ENCODE data around the gene JAKMIP1. TPM values are rescaled to one million over a fixed set of nuclear protein-coding genes. Genes with fewer than 3 reads are reported as not detected.

The JAKMIP1 gene
- total RNA-seq, 6 donors from 2014 or later: 0.40 to 6.8 (median 1.0) TPM

DNA sequence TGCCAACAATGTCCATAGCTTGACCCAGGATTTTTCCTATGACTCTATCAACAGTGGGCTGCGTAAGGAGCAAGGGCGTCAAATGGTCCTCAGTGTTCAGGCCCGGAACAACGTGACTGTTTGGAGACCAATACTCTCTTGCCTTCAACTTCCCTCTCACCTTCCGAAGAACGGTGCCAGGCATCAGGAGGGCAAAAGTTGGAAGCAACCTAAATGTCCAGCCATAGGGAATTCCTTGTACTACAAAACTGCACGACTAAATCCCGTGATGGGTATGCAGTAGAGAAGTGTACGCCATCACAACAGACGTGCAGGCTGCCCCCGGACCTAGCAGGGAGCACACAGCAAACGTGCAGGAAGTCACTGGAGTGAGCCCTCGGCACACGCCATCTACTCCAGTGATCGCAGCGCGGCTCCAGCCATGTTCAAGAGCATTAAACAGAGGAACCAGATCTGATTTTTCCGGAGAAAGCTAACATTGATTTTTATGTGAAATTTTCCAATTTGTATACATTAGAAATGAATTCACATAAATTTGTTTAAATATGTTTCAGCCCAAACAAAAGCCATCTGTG, 79.0 kb downstream of the JAKMIP1 start:
- H3K36me3 ChIP-seq: no peaks in the 10 kb centered on the region
- DNase-seq (no peak), ATAC-seq (ENCODE audit: low FRiP score in 2 of 2) (no peak)
- H3K27ac ChIP-seq: no peak overlapping the region
- no peaks in the 10 kb centered on the region for H3K27me3 ChIP-seq
- H3K4me1 ChIP-seq: no peaks in the 10 kb centered on the region
- no peak overlapping the region for H3K4me3 ChIP-seq
- WGBS, 2 donors: 85 to 94% methylated on average over 18 of the region's 18 CpGs
- TF ChIP-seq POLR2A (IDR thresholded peaks at IDR 0.05) (no peak), POLR2AphosphoS5 (IDR thresholded peaks at IDR 0.05) (no peak), EP300 (IDR thresholded peaks at IDR 0.05) (no peak)
- TF ChIP-seq, protein P1, sequence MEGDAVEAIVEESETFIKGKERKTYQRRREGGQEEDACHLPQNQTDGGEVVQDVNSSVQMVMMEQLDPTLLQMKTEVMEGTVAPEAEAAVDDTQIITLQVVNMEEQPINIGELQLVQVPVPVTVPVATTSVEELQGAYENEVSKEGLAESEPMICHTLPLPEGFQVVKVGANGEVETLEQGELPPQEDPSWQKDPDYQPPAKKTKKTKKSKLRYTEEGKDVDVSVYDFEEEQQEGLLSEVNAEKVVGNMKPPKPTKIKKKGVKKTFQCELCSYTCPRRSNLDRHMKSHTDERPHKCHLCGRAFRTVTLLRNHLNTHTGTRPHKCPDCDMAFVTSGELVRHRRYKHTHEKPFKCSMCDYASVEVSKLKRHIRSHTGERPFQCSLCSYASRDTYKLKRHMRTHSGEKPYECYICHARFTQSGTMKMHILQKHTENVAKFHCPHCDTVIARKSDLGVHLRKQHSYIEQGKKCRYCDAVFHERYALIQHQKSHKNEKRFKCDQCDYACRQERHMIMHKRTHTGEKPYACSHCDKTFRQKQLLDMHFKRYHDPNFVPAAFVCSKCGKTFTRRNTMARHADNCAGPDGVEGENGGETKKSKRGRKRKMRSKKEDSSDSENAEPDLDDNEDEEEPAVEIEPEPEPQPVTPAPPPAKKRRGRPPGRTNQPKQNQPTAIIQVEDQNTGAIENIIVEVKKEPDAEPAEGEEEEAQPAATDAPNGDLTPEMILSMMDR (IDR thresholded peaks at IDR 0.05): no peak
- no peaks in the 10 kb centered on the region for H3K9me3 ChIP-seq

DNA sequence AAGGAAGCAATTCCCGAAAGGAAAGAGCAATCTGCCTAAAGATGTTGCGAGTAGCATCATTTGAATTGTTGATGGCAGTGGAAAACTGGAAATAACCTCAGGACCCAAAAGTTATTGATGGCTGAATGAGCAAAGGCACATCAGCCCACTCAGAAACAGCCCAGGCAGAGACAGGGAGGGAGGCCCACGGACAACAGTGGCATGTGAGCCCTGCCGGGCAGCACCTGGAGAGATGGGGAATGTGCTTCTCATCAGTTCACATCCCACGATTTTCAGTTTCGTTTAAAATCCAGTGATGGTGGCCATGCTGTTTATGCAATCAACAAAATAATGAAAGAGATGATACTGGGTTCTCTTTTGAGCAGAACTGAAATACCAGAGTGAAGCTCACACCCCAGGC, 80.0 kb downstream of the JAKMIP1 start:
- TF ChIP-seq, protein P1 (IDR thresholded peaks at IDR 0.05): no peak
- H3K4me3 ChIP-seq: no peak overlapping the region
- H3K36me3 ChIP-seq: no peaks in the 10 kb centered on the region
- H3K9me3 ChIP-seq: no peaks in the 10 kb centered on the region
- 58 to 63% methylated on average over 6 of the region's 6 CpGs for WGBS, 2 donors
- H3K27ac ChIP-seq: no peak overlapping the region
- H3K4me1 ChIP-seq: no peaks in the 10 kb centered on the region
- no peaks in the 10 kb centered on the region for H3K27me3 ChIP-seq
- no peak for DNase-seq
- no peak for ATAC-seq (ENCODE audit: low FRiP score in 2 of 2)

DNA sequence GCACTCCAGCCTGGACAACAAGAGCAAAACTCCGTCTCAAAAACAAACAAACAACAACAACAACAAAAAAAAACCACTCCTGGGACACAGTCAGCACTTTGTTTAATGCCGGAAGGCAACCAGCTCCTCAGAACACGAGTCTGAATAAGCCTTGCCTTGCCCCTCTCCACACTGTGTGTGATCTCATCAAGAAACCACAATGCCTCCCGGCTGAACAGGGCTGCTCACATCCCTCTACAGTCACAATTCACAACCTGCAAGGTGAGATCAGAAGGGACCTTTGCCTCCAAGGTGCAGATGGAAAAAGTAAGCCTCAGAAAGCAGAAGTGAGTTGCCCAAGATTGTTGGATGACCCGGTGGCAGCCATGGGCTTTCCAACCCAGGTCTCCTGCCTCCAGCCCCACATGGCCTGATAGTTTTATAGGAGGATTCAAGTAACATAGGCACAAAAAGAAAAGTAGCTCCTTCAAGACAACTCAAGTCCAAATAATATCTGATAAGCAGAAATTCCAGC, 80.8 kb downstream of the JAKMIP1 start:
- Histone ChIP-seq H3K4me3 (no peak overlapping the region), H3K9me3 (no peaks in the 10 kb centered on the region), H3K27ac (no peak overlapping the region), H3K4me1 (no peaks in the 10 kb centered on the region), H3K27me3 (no peaks in the 10 kb centered on the region), H3K36me3 (no peaks in the 10 kb centered on the region)
- TF ChIP-seq POLR2AphosphoS5 (IDR thresholded peaks at IDR 0.05) (no peak), EP300 (IDR thresholded peaks at IDR 0.05) (no peak), POLR2A (IDR thresholded peaks at IDR 0.05) (no peak)
- TF ChIP-seq, protein P1 (IDR thresholded peaks at IDR 0.05): no peak
- 59% methylated on average over 4 to 5 of the region's 5 CpGs for WGBS, 2 donors
- DNase-seq (no peak), ATAC-seq (ENCODE audit: low FRiP score in 2 of 2) (no peak)

DNA sequence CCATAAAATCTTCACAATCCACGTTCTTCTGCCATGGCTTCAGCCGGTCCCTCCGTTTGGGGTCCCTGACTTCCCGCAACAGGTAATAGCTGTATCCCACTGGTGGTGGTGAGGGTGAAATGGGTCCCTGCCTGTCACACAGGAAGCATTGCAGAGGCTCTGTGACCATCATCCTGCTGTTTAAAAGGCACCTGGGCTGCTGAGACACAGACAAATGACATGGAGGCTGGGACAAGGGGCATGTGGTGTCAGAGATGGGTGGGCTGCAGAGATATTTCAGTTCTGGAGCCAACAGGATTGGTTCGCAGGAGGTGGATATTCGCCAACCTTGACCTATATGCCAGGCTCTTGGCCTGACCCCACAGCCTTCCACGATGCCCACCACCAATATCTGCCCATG, 82.1 kb downstream of the JAKMIP1 start:
- WGBS, 2 donors: 83 to 87% methylated on average over 5 to 7 of the region's 7 CpGs
- ATAC-seq (ENCODE audit: low FRiP score in 2 of 2): no peak
- TF ChIP-seq EP300 (IDR thresholded peaks at IDR 0.05) (no peak), POLR2AphosphoS5 (IDR thresholded peaks at IDR 0.05) (no peak), POLR2A (IDR thresholded peaks at IDR 0.05) (no peak)
- TF ChIP-seq, protein P1 (IDR thresholded peaks at IDR 0.05): no peak
- Histone ChIP-seq H3K4me1 (no peaks in the 10 kb centered on the region), H3K27me3 (no peaks in the 10 kb centered on the region), H3K9me3 (no peaks in the 10 kb centered on the region), H3K4me3 (no peak overlapping the region), H3K36me3 (no peaks in the 10 kb centered on the region), H3K27ac (no peak overlapping the region)
- no peak for DNase-seq

DNA sequence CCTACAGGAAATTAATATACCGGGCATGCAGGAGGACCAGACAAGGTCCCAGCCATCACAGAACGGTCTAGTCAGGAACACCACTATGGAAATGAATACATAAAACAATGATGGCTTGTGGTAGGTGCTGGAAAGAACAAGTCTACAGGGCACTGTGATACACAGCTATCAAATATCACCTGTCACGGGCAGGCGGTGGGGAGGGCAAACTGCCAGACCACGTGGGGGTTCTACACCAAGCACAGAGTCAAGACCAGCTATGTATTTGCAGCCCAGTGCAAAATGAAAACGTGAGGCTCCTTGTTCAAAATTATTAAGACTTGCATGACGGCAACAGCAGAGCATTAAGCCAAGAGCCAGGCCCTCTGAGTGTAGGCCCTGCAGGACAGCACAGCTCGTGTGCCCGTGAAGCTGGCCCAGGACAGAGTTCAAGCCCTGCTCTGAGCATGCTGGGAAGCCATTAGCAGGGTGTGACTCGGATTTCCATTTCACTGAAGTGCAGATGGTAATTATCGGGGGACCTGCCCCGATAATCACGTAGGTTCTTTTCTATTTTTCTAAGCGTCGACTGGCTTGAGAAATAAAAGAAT, 83.6 kb downstream of the JAKMIP1 start:
- H3K27ac ChIP-seq: no peak overlapping the region

More for the DNA sequence above, 83.6 kb downstream of the JAKMIP1 start:
- ATAC-seq (ENCODE audit: low FRiP score in 2 of 2): no peak
- TF ChIP-seq EP300 (IDR thresholded peaks at IDR 0.05) (no peak), POLR2AphosphoS5 (IDR thresholded peaks at IDR 0.05) (no peak), POLR2A (IDR thresholded peaks at IDR 0.05) (no peak)
- TF ChIP-seq, protein P1 (IDR thresholded peaks at IDR 0.05): no peak
- Histone ChIP-seq H3K27me3 (no peaks in the 10 kb centered on the region), H3K9me3 (no peaks in the 10 kb centered on the region), H3K36me3 (no peaks in the 10 kb centered on the region), H3K4me3 (no peak overlapping the region), H3K4me1 (no peaks in the 10 kb centered on the region)
- 39 to 44% methylated on average over 8 to 15 of the region's 15 CpGs for WGBS, 2 donors
- DNase-seq: no peak

All from upper lobe of left lung (tissue), 6 donors.